Stomach (tissue), 9 donors: ENCODE data around the gene RRP1. TPM values are rescaled to one million over a fixed set of nuclear protein-coding genes. Genes with fewer than 3 reads are reported as not detected.

ENCODE experiments used
- DNase-seq, 2 donors: peaks; one replicate each; pipeline versions ENCODE4 v3.0.0 to v3.0.0-alpha.2; 2013 to 2019
- H3K27ac ChIP-seq, 5 donors: fragments of 200-600 bp in 4 of 5; sonication (generic) in 4 of 5; one replicate each; pipeline ENCODE4 v1.5.1; 2013 to 2019; ENCODE audit warnings: mild to moderate bottlenecking in 1 of 5, moderate library complexity in 1 of 5
- H3K27me3 ChIP-seq, 3 donors: fragments of 200-600 bp; sonication (generic); one replicate each; pipeline ENCODE4 v1.5.1; 2017 to 2019; ENCODE audit warnings: mixed run types in 1 of 3
- H3K36me3 ChIP-seq, 4 donors: fragments of 200-600 bp; sonication (generic); 1 replicate in 3 of 4; 2 replicates in 1 of 4; pipeline ENCODE4 v1.5.1; 2016 to 2019
- H3K4me1 ChIP-seq, 4 donors: fragments of 200-600 bp; sonication (generic); one replicate each; pipeline ENCODE4 v1.5.1; 2016 to 2019
- H3K4me3 ChIP-seq, 4 donors: fragments of 200-600 bp; sonication (generic) in 3 of 4; one replicate each; pipeline ENCODE4 v1.5.1; 2016 to 2019; ENCODE audit warnings: mild to moderate bottlenecking in 1 of 4
- H3K9me3 ChIP-seq, 4 donors: fragments of 200-600 bp; sonication (generic); one replicate each; pipeline ENCODE4 v1.5.1; 2016 to 2019
- EP300 ChIP-seq: sonication (generic); formaldehyde crosslinking; IDR thresholded peaks from one replicate; pipeline ENCODE4 v1.6.1; 2017; ENCODE audit warnings: antibody characterized with exemption
- POLR2A ChIP-seq, 4 donors: fragments of 450-650 bp; IDR thresholded peaks; one replicate each; pipeline ENCODE4 v1.6.1; 2016; ENCODE audit warnings: antibody characterized with exemption in 4 of 4, control low read depth in 2 of 4, mild to moderate bottlenecking in 1 of 4, moderate library complexity in 1 of 4
- POLR2AphosphoS5 ChIP-seq, 3 donors: sonication (generic); formaldehyde crosslinking; IDR thresholded peaks; one replicate each; pipeline ENCODE4 v1.6.1; 2016; ENCODE audit warnings: antibody characterized with exemption in 3 of 3
- WGBS, 5 donors: extraction: QIAGEN DNeasy Blood & Tissue Kit in 3 of 5; methylation state at CpG; one replicate each; pipeline versions ENCODE4 v1.1.5 to v1.1.7; 2013 to 2018; 5-methylcytosine and 5-hydroxymethylcytosine counted together
- intact Hi-C: fragments of 100-400 bp; cut with DNase I; formaldehyde crosslinking; loops from one replicate; pipeline ENCODE4 v1.15.1; 2023; ENCODE audit warnings: low total_unique reads
- polyA plus RNA-seq, 3 donors: library from polyadenylated mRNA; stranded (reverse); fragments of 200-250 nt; gene quantifications; one replicate each; pipeline ENCODE4 v1.2.3, GENCODE V29; 2013
- total RNA-seq, 5 donors: library from RNA; depleted of rRNA; stranded (reverse); fragments of >200 nt; gene quantifications; one replicate each; pipeline versions ENCODE4 v1.1.0 to v1.2.3, GENCODE V29; 2014 to 2016
- TF ChIP-seq, protein P1 (sequence below), 7 experiments: fragments of 450-650 bp in 4 of 7; fragments of 200-600 bp in 3 of 7; sonication (generic) in 3 of 7; IDR thresholded peaks; one replicate each; pipeline ENCODE4 v1.5.1; 2016 to 2019; ENCODE audit warnings: antibody characterized with exemption in 7 of 7, control low read depth in 2 of 7, mild to moderate bottlenecking in 1 of 7
- donor health status: healthy with polysubstance abuse.
- donor health status: Bipolar disorder and iron deficiency.
- donor health status: healthy.

The RRP1 gene
- total and polyA plus RNA-seq, 8 donors = 10.6 to 25.6 (median 16.4) TPM

DNA sequence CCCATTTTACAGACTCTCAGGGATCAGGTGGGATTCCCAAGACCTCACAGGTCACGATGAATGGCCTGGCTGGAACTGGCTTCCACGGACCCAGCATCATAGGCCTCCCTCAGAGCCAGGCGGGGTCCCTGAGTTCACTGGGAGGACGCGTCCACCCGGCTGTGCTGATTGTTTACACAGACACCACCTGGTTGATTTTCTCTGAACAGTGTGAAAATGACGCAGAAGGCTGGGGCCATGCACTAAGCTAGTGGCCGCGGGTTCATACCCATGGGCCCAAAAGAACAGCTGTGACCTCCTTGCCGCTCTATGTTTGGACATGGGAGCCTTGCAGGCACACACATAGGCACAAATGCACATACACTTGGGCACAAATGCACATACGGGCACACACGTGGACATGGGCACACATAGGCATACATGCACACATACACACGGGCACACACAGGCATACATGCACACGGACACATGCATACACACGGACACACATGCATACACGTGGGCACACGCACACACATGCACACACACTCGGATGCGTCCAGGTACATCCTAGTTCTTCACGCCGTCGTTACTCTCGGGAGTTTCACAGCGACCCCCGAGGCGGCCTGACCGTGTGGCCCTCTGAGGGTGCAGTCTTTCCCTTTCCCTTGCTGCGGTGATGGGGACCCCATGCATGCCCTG lies 36.5 kb upstream of the RRP1 start:
- no peaks in the 10 kb centered on the region for H3K9me3 ChIP-seq
- DNase-seq = no peak
- no peak for TF ChIP-seq POLR2AphosphoS5 (IDR thresholded peaks at IDR 0.05)
- no peak for TF ChIP-seq POLR2A (IDR thresholded peaks at IDR 0.05)
- TF ChIP-seq, protein P1, sequence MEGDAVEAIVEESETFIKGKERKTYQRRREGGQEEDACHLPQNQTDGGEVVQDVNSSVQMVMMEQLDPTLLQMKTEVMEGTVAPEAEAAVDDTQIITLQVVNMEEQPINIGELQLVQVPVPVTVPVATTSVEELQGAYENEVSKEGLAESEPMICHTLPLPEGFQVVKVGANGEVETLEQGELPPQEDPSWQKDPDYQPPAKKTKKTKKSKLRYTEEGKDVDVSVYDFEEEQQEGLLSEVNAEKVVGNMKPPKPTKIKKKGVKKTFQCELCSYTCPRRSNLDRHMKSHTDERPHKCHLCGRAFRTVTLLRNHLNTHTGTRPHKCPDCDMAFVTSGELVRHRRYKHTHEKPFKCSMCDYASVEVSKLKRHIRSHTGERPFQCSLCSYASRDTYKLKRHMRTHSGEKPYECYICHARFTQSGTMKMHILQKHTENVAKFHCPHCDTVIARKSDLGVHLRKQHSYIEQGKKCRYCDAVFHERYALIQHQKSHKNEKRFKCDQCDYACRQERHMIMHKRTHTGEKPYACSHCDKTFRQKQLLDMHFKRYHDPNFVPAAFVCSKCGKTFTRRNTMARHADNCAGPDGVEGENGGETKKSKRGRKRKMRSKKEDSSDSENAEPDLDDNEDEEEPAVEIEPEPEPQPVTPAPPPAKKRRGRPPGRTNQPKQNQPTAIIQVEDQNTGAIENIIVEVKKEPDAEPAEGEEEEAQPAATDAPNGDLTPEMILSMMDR (IDR thresholded peaks at IDR 0.05) = no peak
- TF ChIP-seq EP300 = no peak
- 86 to 90% (median 88%) methylated on average over 25 to 28 of the region's 28 CpGs for WGBS, 5 donors
- peaks cover 58 to 100% (median 99%) of the 10 kb centered on the region in 4 donors for H3K36me3 ChIP-seq
- H3K4me3 ChIP-seq = no peak overlapping the region
- H3K27me3 ChIP-seq = no peaks in the 10 kb centered on the region
- intact Hi-C loops = loop anchor here (10.0 kb wide), 2 partner anchors 58 to 92 kb away; no protein-coding TSS in a partner anchor
- H3K27ac ChIP-seq = no peak overlapping the region
- peaks cover 5 to 13% (median 9%) of the 10 kb centered on the region in 4 donors for H3K4me1 ChIP-seq

DNA sequence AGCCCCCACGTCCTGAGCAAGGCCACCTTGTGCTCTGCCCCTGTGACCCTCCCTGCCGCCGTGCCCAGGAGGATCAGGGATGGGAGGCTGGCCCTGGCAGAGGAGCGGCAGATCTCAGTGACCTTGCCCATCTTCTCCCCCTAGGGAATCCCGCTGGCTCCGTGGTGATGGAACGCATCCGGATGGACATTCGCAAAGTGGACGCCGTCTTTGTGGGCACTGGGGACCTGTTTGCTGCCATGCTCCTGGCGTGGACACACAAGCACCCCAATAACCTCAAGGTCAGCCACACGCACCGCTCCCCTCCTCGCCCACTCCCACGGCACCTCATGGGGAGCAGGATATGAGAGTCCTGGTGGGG lies 36.0 kb upstream of the RRP1 start:
- DNase-seq = no peak
- H3K27ac ChIP-seq = no peak overlapping the region
- intact Hi-C loops = loop anchor here (10.0 kb wide), 2 partner anchors 59 to 91 kb away; no protein-coding TSS in a partner anchor
- WGBS, 5 donors = 93 to 97% (median 95%) methylated on average over 13 to 16 of the region's 16 CpGs
- peaks cover 5 to 14% (median 10%) of the 10 kb centered on the region in 4 donors for H3K4me1 ChIP-seq
- TF ChIP-seq POLR2AphosphoS5 (IDR thresholded peaks at IDR 0.05) (no peak), POLR2A (IDR thresholded peaks at IDR 0.05) (no peak), EP300 (no peak)
- TF ChIP-seq, protein P1 (IDR thresholded peaks at IDR 0.05) = no peak
- no peaks in the 10 kb centered on the region for H3K27me3 ChIP-seq
- H3K36me3 ChIP-seq = peaks cover 57 to 100% (median 94%) of the 10 kb centered on the region in 4 donors
- H3K4me3 ChIP-seq = no peak overlapping the region
- no peaks in the 10 kb centered on the region for H3K9me3 ChIP-seq

DNA sequence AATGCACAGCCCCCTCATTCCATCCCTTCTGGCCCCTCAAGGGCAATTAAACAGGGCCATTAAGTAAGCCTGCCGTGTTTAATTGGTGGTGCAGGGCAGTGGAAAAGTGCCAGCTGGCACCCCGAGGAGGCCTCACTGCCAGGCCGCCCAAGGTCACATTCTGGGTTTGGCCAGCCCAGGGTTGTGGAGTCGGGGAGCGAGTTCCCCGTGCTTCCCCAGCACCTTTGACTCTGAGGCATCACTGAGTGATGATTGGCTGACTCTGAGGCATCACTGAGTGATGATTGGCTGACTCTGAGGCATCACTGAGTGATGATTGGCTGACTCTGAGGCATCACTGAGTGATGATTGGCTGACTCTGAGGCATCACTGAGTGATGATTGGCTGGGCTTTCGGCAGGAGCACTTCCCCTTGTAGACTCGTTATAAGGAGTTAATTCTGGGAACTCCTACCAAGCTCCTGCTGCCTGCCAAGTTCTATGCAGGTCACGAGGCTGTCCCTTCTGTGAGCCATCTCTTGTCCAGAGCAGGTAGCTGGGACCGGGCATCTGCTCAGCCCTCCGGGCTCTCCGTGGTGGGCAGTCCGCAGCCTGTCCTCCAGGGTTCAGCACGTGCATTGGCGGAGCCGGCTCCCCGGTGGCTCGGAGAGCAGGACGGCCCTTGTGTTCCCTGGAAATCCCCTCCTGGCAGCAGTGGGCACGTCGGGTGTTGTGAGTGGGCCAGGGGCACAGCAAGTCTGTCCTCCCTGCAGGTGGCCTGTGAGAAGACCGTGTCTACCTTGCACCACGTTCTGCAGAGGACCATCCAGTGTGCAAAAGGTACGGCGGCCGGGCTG lies 34.2 kb upstream of the RRP1 start:
- Histone ChIP-seq H3K36me3 (peaks cover 50 to 98% (median 90%) of the 10 kb centered on the region in 4 donors), H3K27ac (no peak overlapping the region), H3K27me3 (no peaks in the 10 kb centered on the region), H3K4me1 (peaks cover 5 to 22% (median 14%) of the 10 kb centered on the region in 4 donors), H3K9me3 (no peaks in the 10 kb centered on the region), H3K4me3 (no peak overlapping the region)
- peak in 1 of 2 donors; percentile 44 for DNase-seq
- intact Hi-C loops = loop anchor here (10.0 kb wide), 2 partner anchors 60 to 90 kb away; no protein-coding TSS in a partner anchor
- no peak for TF ChIP-seq EP300
- no peak for TF ChIP-seq POLR2AphosphoS5 (IDR thresholded peaks at IDR 0.05)
- TF ChIP-seq POLR2A (IDR thresholded peaks at IDR 0.05) = no peak
- TF ChIP-seq, protein P1 (IDR thresholded peaks at IDR 0.05) = no peak
- WGBS, 5 donors = 70 to 84% (median 81%) methylated on average over 10 to 26 of the region's 26 CpGs

DNA sequence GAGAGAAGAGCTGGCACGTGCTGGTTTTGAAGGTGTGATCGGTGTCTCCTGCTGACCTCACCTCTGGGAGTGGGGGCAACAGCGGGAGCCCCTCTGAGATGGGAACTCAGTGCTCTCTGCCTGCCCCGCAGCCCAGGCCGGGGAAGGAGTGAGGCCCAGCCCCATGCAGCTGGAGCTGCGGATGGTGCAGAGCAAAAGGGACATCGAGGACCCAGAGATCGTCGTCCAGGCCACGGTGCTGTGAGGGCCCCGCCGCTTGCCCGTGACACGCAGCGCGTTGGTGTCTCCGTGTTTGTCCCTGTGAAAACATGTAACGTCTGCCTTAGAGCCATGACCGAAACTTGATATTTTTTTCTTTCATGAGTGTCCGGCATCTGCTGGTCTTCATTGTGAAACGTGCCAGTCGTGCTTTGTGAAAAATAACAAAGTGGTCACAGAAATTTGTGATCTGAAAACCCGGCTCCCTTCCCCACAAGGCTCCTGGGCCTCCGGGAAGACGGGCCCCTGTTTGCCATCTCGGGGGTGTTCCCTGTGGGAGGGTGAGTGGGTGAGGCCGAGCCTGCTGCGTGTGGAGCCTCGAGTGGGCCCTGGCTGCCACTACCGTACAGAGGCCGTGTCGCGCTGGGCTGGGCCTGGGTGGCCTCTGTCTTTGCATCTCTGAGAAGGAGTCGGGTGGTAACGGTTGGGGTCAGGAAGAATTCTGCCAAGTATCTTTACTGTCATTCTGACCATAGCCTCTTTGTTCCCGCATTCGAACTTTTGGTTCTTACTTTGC lies 33.4 kb upstream of the RRP1 start:
- intact Hi-C loops = loop anchor here (10.0 kb wide), 2 partner anchors 61 to 89 kb away; no protein-coding TSS in a partner anchor

More for the DNA sequence above, 33.4 kb upstream of the RRP1 start:
- TF ChIP-seq, protein P1 (IDR thresholded peaks at IDR 0.05) = no peak
- TF ChIP-seq POLR2AphosphoS5 (IDR thresholded peaks at IDR 0.05) (no peak), POLR2A (IDR thresholded peaks at IDR 0.05) (no peak), EP300 (no peak)
- DNase-seq = no peak
- WGBS, 5 donors = 94 to 96% (median 95%) methylated on average over 37 of the region's 37 CpGs
- H3K4me1 ChIP-seq = peaks cover 5 to 22% (median 14%) of the 10 kb centered on the region in 4 donors
- H3K27ac ChIP-seq = no peak overlapping the region
- H3K27me3 ChIP-seq = no peaks in the 10 kb centered on the region
- H3K9me3 ChIP-seq = no peaks in the 10 kb centered on the region
- peaks cover 48 to 97% (median 90%) of the 10 kb centered on the region in 4 donors for H3K36me3 ChIP-seq
- H3K4me3 ChIP-seq = no peak overlapping the region
